Nephron progenitor cell (in vitro differentiated cells): ENCODE data around the gene ENOX2.
"Not testable (repeated sequence)": the region's sequence is repeated elsewhere in the genome, so short reads cannot be mapped to it uniquely, and the experiment has no call there.

Experiments used
- DNase-seq: peaks from one replicate; pipeline ENCODE4 v3.0.0; 2021
- H3K27ac Mint-ChIP-seq: 2 replicates; pipeline ENCODE4 v1.8.0; 2021; ENCODE audit warnings: mild to moderate bottlenecking, moderate library complexity, mixed read lengths
- H3K27me3 Mint-ChIP-seq: 2 replicates; pipeline ENCODE4 v1.8.0; 2021; ENCODE audit warnings: mild to moderate bottlenecking, low read depth, mixed read lengths; ENCODE audit not compliant: poor library complexity
- H3K36me3 Mint-ChIP-seq: 2 replicates; pipeline ENCODE4 v1.8.0; 2021; ENCODE audit warnings: low read depth, mixed read lengths
- H3K4me1 Mint-ChIP-seq: 2 replicates; pipeline ENCODE4 v1.8.0; 2021; ENCODE audit warnings: mixed read lengths
- H3K4me3 Mint-ChIP-seq: 2 replicates; pipeline ENCODE4 v1.8.0; 2021; ENCODE audit warnings: mild to moderate bottlenecking, moderate library complexity, mixed read lengths
- H3K9me3 Mint-ChIP-seq: 2 replicates; pipeline ENCODE4 v1.8.0; 2021; ENCODE audit warnings: mild to moderate bottlenecking, moderate library complexity, mixed read lengths
- TF ChIP-seq, protein P1 (sequence below): fragments of 200-600 bp; sonication (generic); IDR thresholded peaks from 2 replicates; pipeline ENCODE4 v1.5.0; 2021; ENCODE audit warnings: antibody characterized with exemption

ENOX2 gene, protein sequence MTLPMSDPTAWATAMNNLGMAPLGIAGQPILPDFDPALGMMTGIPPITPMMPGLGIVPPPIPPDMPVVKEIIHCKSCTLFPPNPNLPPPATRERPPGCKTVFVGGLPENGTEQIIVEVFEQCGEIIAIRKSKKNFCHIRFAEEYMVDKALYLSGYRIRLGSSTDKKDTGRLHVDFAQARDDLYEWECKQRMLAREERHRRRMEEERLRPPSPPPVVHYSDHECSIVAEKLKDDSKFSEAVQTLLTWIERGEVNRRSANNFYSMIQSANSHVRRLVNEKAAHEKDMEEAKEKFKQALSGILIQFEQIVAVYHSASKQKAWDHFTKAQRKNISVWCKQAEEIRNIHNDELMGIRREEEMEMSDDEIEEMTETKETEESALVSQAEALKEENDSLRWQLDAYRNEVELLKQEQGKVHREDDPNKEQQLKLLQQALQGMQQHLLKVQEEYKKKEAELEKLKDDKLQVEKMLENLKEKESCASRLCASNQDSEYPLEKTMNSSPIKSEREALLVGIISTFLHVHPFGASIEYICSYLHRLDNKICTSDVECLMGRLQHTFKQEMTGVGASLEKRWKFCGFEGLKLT

DNA sequence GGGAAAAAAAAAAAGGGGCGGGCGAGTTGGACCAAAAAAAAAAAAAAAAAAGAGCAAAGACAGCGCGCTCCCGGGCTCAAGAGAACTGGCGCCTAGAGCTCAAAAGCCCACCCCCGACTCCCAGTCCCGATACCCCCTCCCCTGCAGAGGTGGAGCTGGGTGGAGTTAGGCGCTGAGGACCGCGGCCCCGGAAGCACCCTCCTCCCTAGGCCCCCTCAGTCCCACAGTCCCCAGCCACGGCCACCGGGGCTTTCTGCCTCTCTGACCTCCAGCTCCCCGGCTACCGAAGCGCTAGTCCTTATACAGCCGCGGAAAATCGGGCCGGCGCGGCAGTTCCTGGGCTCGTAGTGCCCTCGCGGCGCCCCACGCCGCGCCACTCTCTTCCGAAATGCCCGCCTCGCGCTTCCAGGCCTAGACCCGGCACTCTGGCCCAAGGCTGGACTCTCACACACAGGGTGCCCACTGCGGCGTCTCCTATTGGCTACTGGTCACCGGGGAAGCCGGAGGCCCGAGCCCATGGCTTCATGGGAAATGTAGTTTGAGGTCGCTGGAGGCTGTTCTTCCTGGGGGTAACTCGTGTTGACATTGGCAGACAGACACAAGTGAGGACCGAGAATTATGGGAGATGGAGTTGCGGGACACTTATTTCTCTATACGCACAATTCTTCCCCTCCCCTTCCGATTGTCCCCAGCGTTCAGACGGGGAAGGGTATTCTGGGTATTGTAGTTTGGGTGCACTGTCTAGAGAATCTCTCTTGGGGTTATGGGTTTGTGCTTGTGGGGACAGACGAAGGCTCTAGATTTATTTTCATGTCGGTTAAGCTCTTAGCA, at the start of gene ENOX2:
Gene ENOX2, minus strand, starts transcription at position 427 of the 831 bp plus-strand sequence. CDS start 199,993 bp downstream, outside the sequence.
- peak; percentile 91 for DNase-seq
- Mint-ChIP-seq H3K27me3 (peaks cover 11% of the 10 kb centered on the region), H3K36me3 (peaks cover 13% of the 10 kb centered on the region), H3K9me3 (no peaks in the 10 kb centered on the region), H3K27ac (peak within 1 kb of the TSS; percentile 86), H3K4me1 (peaks cover 18% of the 10 kb centered on the region), H3K4me3 (no peak within 1 kb of the TSS)
- TF ChIP-seq, protein P1, sequence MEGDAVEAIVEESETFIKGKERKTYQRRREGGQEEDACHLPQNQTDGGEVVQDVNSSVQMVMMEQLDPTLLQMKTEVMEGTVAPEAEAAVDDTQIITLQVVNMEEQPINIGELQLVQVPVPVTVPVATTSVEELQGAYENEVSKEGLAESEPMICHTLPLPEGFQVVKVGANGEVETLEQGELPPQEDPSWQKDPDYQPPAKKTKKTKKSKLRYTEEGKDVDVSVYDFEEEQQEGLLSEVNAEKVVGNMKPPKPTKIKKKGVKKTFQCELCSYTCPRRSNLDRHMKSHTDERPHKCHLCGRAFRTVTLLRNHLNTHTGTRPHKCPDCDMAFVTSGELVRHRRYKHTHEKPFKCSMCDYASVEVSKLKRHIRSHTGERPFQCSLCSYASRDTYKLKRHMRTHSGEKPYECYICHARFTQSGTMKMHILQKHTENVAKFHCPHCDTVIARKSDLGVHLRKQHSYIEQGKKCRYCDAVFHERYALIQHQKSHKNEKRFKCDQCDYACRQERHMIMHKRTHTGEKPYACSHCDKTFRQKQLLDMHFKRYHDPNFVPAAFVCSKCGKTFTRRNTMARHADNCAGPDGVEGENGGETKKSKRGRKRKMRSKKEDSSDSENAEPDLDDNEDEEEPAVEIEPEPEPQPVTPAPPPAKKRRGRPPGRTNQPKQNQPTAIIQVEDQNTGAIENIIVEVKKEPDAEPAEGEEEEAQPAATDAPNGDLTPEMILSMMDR: no peak

DNA sequence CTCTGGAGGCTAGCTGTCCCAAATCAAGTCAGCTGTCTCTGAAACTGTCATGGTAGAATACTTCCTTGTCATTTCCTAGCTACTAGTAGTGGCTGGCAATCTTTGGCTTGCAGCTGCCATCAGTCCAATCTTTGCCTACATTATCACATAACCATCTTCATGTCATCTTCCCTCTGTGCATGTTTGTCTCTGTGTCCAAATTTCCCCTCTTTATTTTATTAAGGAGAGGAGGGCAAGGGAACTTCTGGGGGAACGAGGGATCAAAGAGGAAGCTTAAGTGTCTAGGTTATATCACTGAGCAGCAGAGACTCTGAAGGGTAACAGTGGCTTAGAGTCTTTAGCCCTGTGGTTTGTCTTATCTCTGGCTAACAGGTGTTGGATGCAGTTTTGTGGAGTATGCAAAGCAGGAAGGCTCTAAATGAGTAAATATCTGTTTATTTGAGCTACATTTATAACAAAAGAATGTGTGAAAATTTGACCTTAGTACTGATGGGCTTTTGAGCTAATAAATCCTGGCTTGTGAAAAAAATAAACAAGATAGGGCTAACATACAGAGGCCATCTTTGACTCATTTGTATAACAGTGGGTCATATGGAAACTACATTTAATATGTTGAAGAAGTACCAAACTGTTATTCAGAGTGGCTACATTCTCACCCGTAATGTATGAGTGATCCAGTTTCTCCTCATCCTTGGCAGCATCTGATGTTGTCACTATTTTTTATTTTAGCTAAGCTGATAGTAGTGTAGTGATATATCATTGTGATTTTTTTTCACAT, 49.4 kb upstream of the ENOX2 start:
- Mint-ChIP-seq H3K27ac (no peak overlapping the region), H3K9me3 (peaks cover 18% of the 10 kb centered on the region), H3K4me3 (no peak overlapping the region), H3K36me3 (peaks cover 5% of the 10 kb centered on the region), H3K4me1 (no peaks in the 10 kb centered on the region), H3K27me3 (peaks cover 15% of the 10 kb centered on the region)
- DNase-seq: no peak
- TF ChIP-seq, protein P1: no peak

DNA sequence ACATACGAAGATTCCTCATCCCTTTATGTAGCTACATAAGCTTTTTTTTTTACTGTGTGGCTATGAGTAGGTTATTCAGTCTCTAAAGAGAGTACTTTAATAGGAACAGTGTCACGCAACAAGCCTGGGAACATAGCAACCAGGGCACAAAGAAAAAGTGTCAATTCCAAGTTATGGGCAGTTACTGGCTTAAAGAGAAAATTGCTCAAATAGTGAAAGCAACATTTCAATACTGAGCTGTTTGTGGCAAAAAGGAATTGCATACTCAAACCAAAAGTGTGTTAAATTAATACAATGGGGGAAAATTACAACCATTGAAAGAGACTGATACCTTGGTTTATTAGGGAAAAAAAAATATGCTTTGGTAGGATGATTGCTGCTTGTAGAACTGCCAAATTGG, 41.2 kb upstream of the ENOX2 start:
- no peak overlapping the region for H3K4me3 Mint-ChIP-seq
- TF ChIP-seq, protein P1: no peak
- H3K4me1 Mint-ChIP-seq: no peaks in the 10 kb centered on the region
- peaks cover 4% of the 10 kb centered on the region for H3K36me3 Mint-ChIP-seq
- peaks cover 32% of the 10 kb centered on the region for H3K27me3 Mint-ChIP-seq
- no peak overlapping the region for H3K27ac Mint-ChIP-seq
- no peak for DNase-seq
- peaks cover 22% of the 10 kb centered on the region for H3K9me3 Mint-ChIP-seq

DNA sequence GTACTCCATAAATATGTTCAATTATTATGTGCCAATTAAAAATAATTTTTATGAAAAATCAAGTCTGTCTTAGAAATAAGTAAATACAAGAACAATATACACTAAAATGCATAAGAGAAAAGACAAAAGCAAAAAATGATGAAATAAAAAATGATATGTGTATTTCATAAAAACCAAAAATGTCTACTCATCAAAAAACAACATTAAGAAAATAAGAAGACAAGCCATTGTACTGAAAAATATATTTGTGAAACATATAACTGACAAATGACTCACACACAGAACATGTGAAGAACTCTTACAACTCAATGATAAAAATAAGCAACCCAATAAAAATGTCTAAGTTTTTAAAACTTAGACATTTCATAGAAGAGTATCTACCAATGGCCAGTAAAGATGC, 34.1 kb upstream of the ENOX2 start:
- Mint-ChIP-seq H3K27ac (no peak overlapping the region), H3K4me1 (no peaks in the 10 kb centered on the region), H3K4me3 (no peak overlapping the region), H3K9me3 (no peaks in the 10 kb centered on the region), H3K27me3 (peaks cover 16% of the 10 kb centered on the region), H3K36me3 (no peaks in the 10 kb centered on the region)
- TF ChIP-seq, protein P1: no peak
- no peak for DNase-seq

DNA sequence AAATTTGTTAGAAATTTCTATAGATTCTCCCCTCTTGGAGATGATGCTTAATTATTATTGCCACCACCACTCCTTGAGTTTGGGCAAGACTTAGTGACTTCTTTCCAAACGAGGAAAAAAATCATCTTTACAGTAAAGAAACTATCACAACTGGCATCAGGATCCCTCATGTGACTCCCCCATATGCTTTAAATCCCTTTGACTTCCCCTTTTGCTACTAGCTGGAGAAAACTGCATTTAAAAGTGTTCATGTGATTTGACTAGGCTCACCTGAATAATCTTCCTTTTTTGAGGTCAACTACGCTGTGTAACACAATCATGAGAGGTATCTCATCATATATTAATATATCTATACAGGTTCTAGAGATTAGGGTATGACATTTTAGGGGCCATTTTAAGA, 30.3 kb upstream of the ENOX2 start:
- Mint-ChIP-seq H3K4me3 (no peak overlapping the region), H3K36me3 (no peaks in the 10 kb centered on the region), H3K9me3 (no peaks in the 10 kb centered on the region), H3K27me3 (peaks cover 6% of the 10 kb centered on the region), H3K4me1 (no peaks in the 10 kb centered on the region), H3K27ac (no peak overlapping the region)
- DNase-seq: no peak
- TF ChIP-seq, protein P1: no peak

DNA sequence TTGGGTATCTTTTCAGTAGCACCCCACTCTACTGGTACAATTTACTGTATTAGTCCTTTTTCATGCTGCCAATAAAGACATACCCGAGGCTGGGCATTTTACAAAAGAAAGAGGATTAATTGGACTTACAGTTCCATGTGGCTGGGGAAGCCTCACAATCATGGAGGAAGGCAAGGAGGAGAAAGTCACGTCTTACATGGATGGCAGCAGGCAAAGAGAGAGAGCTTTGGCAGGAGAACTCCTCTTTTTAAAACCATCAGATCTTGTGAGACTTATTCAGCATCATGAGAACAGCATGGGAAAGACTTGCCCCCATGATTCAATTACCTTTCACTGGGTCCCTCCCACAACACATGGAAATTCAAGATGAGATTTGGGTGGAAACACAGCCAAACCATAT, 17.4 kb upstream of the ENOX2 start:
- not testable (repeated sequence) for H3K4me1 Mint-ChIP-seq, DNase-seq, H3K27ac Mint-ChIP-seq, H3K36me3 Mint-ChIP-seq, H3K4me3 Mint-ChIP-seq, H3K9me3 Mint-ChIP-seq
- H3K27me3 Mint-ChIP-seq: peaks cover 11% of the 10 kb centered on the region

DNA sequence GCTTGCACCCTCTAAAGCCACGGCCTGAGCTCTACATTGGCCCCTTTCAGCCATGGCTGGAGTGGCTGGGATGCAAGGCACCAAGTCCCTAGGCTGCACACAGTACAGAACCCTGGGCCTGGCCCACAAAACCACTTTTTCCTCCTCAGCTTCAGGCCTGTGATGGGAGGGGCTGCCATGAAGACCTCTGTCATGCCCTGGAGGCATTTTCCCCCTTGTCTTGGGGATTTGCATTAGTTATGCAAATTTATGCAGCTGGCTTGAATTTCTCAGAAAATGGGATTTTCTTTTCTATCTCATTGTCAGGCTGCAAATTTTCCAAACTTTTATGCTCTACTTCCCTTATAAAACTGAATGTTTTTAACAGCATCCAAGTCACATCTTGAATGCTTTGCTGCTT, 16.7 kb upstream of the ENOX2 start:
- H3K36me3 Mint-ChIP-seq: not testable (repeated sequence)
- H3K27me3 Mint-ChIP-seq: peaks cover 14% of the 10 kb centered on the region

DNA sequence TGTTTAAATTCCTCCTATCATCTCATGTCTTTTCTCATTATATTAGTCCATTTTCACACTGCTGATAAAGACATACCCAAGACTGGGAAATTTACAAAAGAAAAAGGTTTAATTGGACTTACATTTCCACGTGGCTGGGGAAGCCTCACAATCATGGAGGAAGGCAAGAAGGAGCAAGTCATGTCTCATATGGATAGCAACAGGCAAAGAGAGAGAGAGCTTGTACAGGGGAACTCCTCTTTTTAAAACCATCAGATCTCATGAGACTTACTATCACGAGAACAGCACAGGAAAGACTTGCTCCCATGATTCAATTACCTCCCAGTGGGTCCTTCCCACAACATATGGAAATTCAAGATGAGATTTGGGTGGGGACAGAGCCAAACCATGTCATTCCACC, 15.5 kb upstream of the ENOX2 start:
- H3K36me3 Mint-ChIP-seq, H3K4me3 Mint-ChIP-seq, H3K9me3 Mint-ChIP-seq, DNase-seq, H3K4me1 Mint-ChIP-seq, H3K27ac Mint-ChIP-seq: not testable (repeated sequence)
- peaks cover 16% of the 10 kb centered on the region for H3K27me3 Mint-ChIP-seq

More for the DNA sequence above, 16.7 kb upstream of the ENOX2 start:
- H3K4me1 Mint-ChIP-seq, DNase-seq, H3K4me3 Mint-ChIP-seq, H3K9me3 Mint-ChIP-seq, H3K27ac Mint-ChIP-seq: not testable (repeated sequence)
